ENCODE measurements around the gene SH3BGRL. TPM values are rescaled to one million over a fixed set of nuclear protein-coding genes. Genes with fewer than 3 reads are reported as not detected.

SH3BGRL gene
- total RNA-seq, 4 donors from 2014 or later: 11.2 to 26.0 (median 15.0) TPM

DNA sequence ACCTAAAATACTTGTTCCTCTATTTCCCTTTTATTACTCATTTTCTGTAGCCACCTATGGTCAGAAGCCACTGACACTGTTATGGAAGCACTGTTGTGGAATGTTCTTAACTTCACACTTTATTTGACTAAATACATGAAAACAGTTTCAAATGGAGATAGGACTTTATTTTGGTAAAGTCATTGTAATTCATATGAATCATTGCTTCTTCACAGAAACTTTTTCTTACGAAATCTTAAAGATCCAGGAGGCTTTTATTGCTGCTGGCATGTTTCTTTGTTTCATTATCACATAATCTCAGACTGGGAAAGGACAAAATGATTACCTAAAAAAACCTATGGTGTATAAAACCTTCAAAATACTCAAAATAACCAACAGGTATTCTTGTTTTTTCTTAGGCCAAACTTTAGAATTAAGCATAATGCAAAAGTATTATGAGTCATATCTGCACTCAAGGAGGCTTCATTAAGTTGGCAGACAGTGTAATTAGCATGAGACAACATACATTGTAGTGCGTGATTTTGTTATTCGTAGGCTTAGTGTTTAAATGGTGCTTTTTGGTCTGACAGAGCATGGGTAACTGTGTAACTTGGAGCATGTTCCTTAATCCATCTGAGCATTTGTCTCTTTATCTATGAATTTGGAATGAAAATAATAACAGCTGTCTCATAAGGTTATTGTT is 58.0 kb downstream of the SH3BGRL start:
- intact Hi-C loops (cut with DNase I; ENCODE audit: low total_unique reads): no loop called here
- DNase-seq: no peak
- ATAC-seq: no peak
- in situ Hi-C loops (cut with MboI; ENCODE audit: low sequenced_read_pairs in 4 of 4): no loop called here
- Histone ChIP-seq H3K4me1 (no peaks in the 10 kb centered on the region), H3K36me3 (no peaks in the 10 kb centered on the region), H3K27me3 (no peaks in the 10 kb centered on the region), H3K4me3 (no peak overlapping the region), H3K27ac (peak overlapping the region in 1 of 4 donors; percentile 13), H3K9me3 (no peaks in the 10 kb centered on the region)
- TF ChIP-seq CTCF (IDR thresholded peaks at IDR 0.05 in 4 of 5, conservative IDR thresholded peaks at IDR 0.05 in 1 of 5) (no peak), POLR2A (IDR thresholded peaks at IDR 0.05) (no peak)

GRCh38 chrX:81261576-81261975 is 59.7 kb downstream of the SH3BGRL start:
- Histone ChIP-seq H3K4me1 (no peaks in the 10 kb centered on the region), H3K4me3 (no peak overlapping the region), H3K9me3 (no peaks in the 10 kb centered on the region), H3K27me3 (no peaks in the 10 kb centered on the region), H3K27ac (no peak overlapping the region), H3K36me3 (no peaks in the 10 kb centered on the region)
- TF ChIP-seq POLR2A (IDR thresholded peaks at IDR 0.05) (no peak), CTCF (IDR thresholded peaks at IDR 0.05 in 4 of 5, conservative IDR thresholded peaks at IDR 0.05 in 1 of 5) (no peak)
- in situ Hi-C loops (cut with MboI; ENCODE audit: low sequenced_read_pairs in 4 of 4) (no loop called here), intact Hi-C loops (cut with DNase I; ENCODE audit: low total_unique reads) (no loop called here)
- no peak for ATAC-seq
- DNase-seq: no peak

- DNase-seq: no peak
- ATAC-seq: no peak
- intact Hi-C loops (cut with DNase I; ENCODE audit: low total_unique reads) (no loop called here), in situ Hi-C loops (cut with MboI; ENCODE audit: low sequenced_read_pairs in 4 of 4) (no loop called here)
- no peaks in the 10 kb centered on the region for H3K9me3 ChIP-seq
- H3K27me3 ChIP-seq: no peaks in the 10 kb centered on the region
- no peaks in the 10 kb centered on the region for H3K4me1 ChIP-seq
- TF ChIP-seq CTCF (IDR thresholded peaks at IDR 0.05 in 4 of 5, conservative IDR thresholded peaks at IDR 0.05 in 1 of 5) (no peak), POLR2A (IDR thresholded peaks at IDR 0.05) (no peak)
- no peak overlapping the region for H3K27ac ChIP-seq
- H3K4me3 ChIP-seq: no peak overlapping the region
- H3K36me3 ChIP-seq: no peaks in the 10 kb centered on the region
These were observed 61.2 kb downstream of the SH3BGRL start for GRCh38 chrX:81263059-81263458.

- intact Hi-C loops (cut with DNase I; ENCODE audit: low total_unique reads) (no loop called here), in situ Hi-C loops (cut with MboI; ENCODE audit: low sequenced_read_pairs in 4 of 4) (no loop called here)
- TF ChIP-seq POLR2A (IDR thresholded peaks at IDR 0.05): no peak
- no peak for TF ChIP-seq CTCF (IDR thresholded peaks at IDR 0.05 in 4 of 5, conservative IDR thresholded peaks at IDR 0.05 in 1 of 5)
- DNase-seq (no peak), ATAC-seq (no peak)
- Histone ChIP-seq H3K4me1 (no peaks in the 10 kb centered on the region), H3K9me3 (no peaks in the 10 kb centered on the region), H3K4me3 (no peak overlapping the region), H3K27ac (no peak overlapping the region), H3K36me3 (no peaks in the 10 kb centered on the region), H3K27me3 (no peaks in the 10 kb centered on the region)
These were observed 76.7 kb downstream of the SH3BGRL start for GRCh38 chrX:81278616-81279015.

DNA sequence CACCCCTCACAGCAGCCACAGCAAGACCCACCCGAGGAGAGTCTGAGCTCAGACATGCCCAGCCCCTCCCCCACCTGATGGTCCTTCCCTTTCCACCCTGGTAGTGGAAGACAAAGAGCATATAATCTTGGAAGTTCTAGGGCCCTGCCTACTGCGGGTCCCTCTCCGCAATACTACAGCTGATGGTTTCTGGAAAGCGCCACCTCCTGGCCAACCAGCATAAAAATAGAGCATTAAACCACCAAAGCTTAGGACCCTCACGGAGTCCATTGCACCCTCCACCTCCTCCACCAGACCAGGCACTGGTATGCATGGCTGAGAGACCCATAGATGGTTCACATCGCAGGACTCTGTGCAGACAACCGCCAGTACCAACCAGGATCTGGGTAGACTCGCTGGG is 78.2 kb downstream of the SH3BGRL start:
- Histone ChIP-seq H3K4me1 (no peaks in the 10 kb centered on the region), H3K27ac (no peak overlapping the region), H3K9me3 (no peaks in the 10 kb centered on the region), H3K36me3 (no peaks in the 10 kb centered on the region), H3K4me3 (no peak overlapping the region), H3K27me3 (no peaks in the 10 kb centered on the region)
- TF ChIP-seq POLR2A (IDR thresholded peaks at IDR 0.05): no peak
- TF ChIP-seq CTCF (IDR thresholded peaks at IDR 0.05 in 4 of 5, conservative IDR thresholded peaks at IDR 0.05 in 1 of 5): no peak
- in situ Hi-C loops (cut with MboI; ENCODE audit: low sequenced_read_pairs in 4 of 4): no loop called here
- intact Hi-C loops (cut with DNase I; ENCODE audit: low total_unique reads): no loop called here
- ATAC-seq (no peak), DNase-seq (no peak)
